HEK293 (cell line): ENCODE measurements around the gene LKAAEAR1.

Source experiments
- CTCF ChIA-PET: fragments of 350-600 bp; formaldehyde crosslinking; extraction: SDS; loops from one replicate; lab custom pipeline; 2021; ENCODE audit warnings: antibody characterized with exemption; lab: Yijun Ruan, JAX
- POLR2A ChIA-PET: fragments of 300-600 bp; formaldehyde crosslinking; extraction: SDS; loops from one replicate; lab custom pipeline; 2020; ENCODE audit warnings: antibody characterized with exemption, inconsistent platforms; lab: Yijun Ruan, JAX
- H3K27ac ChIP-seq: fragments of 200-500 bp; sonication (Bioruptor generic); 2 replicates; pipeline ENCODE4 v1.5.1; 2014; ENCODE audit warnings: low read depth, low read length, control low read depth, inconsistent platforms; ENCODE audit errors: extremely low read depth
- H3K36me3 ChIP-seq, 2 experiments: fragments of 200-500 bp in 1 of 2; sonication (Bioruptor generic) in 1 of 2; 1 replicate in 1 of 2; 2 replicates in 1 of 2; pipeline ENCODE4 v1.5.1; 2014 to 2017; ENCODE audit warnings: inconsistent platforms in 2 of 2, low read length in 2 of 2; ENCODE audit not compliant: control insufficient read depth in 2 of 2, insufficient read depth in 1 of 2
- H3K4me1 ChIP-seq: fragments of 200-500 bp; sonication (Bioruptor generic); 2 replicates; pipeline ENCODE4 v1.5.1; 2014; ENCODE audit warnings: mild to moderate bottlenecking, low read length, inconsistent platforms; ENCODE audit not compliant: control insufficient read depth, insufficient read depth
- H3K4me3 ChIP-seq: 2 replicates; pipeline ENCODE4 v1.5.1; 2011; ENCODE audit warnings: low read depth, mild to moderate bottlenecking, control low read depth, low read length, moderate library complexity
- H3K9me3 ChIP-seq: fragments of 200-500 bp; sonication (Bioruptor generic); 2 replicates; pipeline ENCODE4 v1.5.1; 2014; ENCODE audit warnings: low read depth, low read length, inconsistent platforms; ENCODE audit not compliant: control insufficient read depth, insufficient read depth
- GLI2 ChIP-seq: fragments of 450-650 bp; formaldehyde crosslinking; IDR thresholded peaks from 2 replicates; pipeline ENCODE4; 2017; ENCODE audit warnings: missing biosample characterization, missing genetic modification characterization, low read depth, borderline replicate concordance
- GLIS1 ChIP-seq: fragments of 450-650 bp; formaldehyde crosslinking; IDR thresholded peaks from 2 replicates; pipeline ENCODE4 v1.5.1; 2016; ENCODE audit warnings: missing biosample characterization, missing genetic modification characterization
- KLF8 ChIP-seq: fragments of 450-650 bp; formaldehyde crosslinking; IDR thresholded peaks from 2 replicates; pipeline ENCODE4 v1.5.1; 2016; ENCODE audit warnings: missing biosample characterization, missing genetic modification characterization
- MYNN ChIP-seq: fragments of 450-650 bp; formaldehyde crosslinking; IDR thresholded peaks from 2 replicates; pipeline ENCODE4 v1.5.1; 2016; ENCODE audit warnings: missing biosample characterization, missing genetic modification characterization, borderline replicate concordance
- PATZ1 ChIP-seq: fragments of 450-650 bp; formaldehyde crosslinking; IDR thresholded peaks from 2 replicates; pipeline ENCODE4 v1.5.1; 2016; ENCODE audit warnings: missing biosample characterization, missing genetic modification characterization
- SCRT2 ChIP-seq: fragments of 450-650 bp; formaldehyde crosslinking; IDR thresholded peaks from 2 replicates; pipeline ENCODE4 v1.5.1; 2016; ENCODE audit warnings: missing biosample characterization, missing genetic modification characterization
- SETDB1 ChIP-seq: IDR thresholded peaks from one replicate; pipeline ENCODE4 v1.6.1; 2017; ENCODE audit warnings: mild to moderate bottlenecking, low read length, moderate library complexity, mixed read lengths; ENCODE audit not compliant: insufficient read length
- SP3 ChIP-seq: fragments of 450-650 bp; formaldehyde crosslinking; IDR thresholded peaks from 2 replicates; pipeline ENCODE4 v1.5.1; 2016; ENCODE audit warnings: missing biosample characterization, missing genetic modification characterization
- WT1 ChIP-seq: fragments of 450-650 bp; formaldehyde crosslinking; IDR thresholded peaks from 2 replicates; pipeline ENCODE4 v1.5.1; 2016; ENCODE audit warnings: missing biosample characterization, missing genetic modification characterization
- YY1 ChIP-seq: fragments of 450-650 bp; formaldehyde crosslinking; IDR thresholded peaks from 2 replicates; pipeline ENCODE4 v1.5.1; 2018; ENCODE audit warnings: missing biosample characterization, missing genetic modification characterization
- ZBTB48 ChIP-seq: fragments of 450-650 bp; formaldehyde crosslinking; IDR thresholded peaks from 2 replicates; pipeline ENCODE4 v1.5.1; 2016; ENCODE audit warnings: missing biosample characterization, missing genetic modification characterization
- ZEB2 ChIP-seq: fragments of 450-650 bp; formaldehyde crosslinking; IDR thresholded peaks from 2 replicates; pipeline ENCODE4 v1.5.1; 2016; ENCODE audit warnings: missing biosample characterization, missing genetic modification characterization
- ZIC2 ChIP-seq: fragments of 450-650 bp; formaldehyde crosslinking; IDR thresholded peaks from 2 replicates; pipeline ENCODE4 v1.5.1; 2016; ENCODE audit warnings: missing biosample characterization, missing genetic modification characterization
- ZNF121 ChIP-seq: fragments of 450-650 bp; formaldehyde crosslinking; IDR thresholded peaks from 2 replicates; pipeline ENCODE4 v1.5.1; 2016; ENCODE audit warnings: missing biosample characterization, missing genetic modification characterization
- ZNF138 ChIP-seq: fragments of 450-650 bp; formaldehyde crosslinking; IDR thresholded peaks from 2 replicates; pipeline ENCODE4 v1.5.1; 2016; ENCODE audit warnings: missing biosample characterization, missing genetic modification characterization, borderline replicate concordance
- ZNF211 ChIP-seq: fragments of 450-650 bp; formaldehyde crosslinking; IDR thresholded peaks from 2 replicates; pipeline ENCODE4 v1.5.1; 2016; ENCODE audit warnings: low read depth, missing biosample characterization, missing genetic modification characterization
- ZNF335 ChIP-seq: fragments of 450-650 bp; formaldehyde crosslinking; conservative IDR thresholded peaks from 2 replicates; pipeline ENCODE4 v1.5.1; 2016; ENCODE audit warnings: missing biosample characterization, missing genetic modification characterization
- ZNF394 ChIP-seq: fragments of 450-650 bp; formaldehyde crosslinking; IDR thresholded peaks from 2 replicates; pipeline ENCODE4 v1.5.1; 2016; ENCODE audit warnings: missing biosample characterization, missing genetic modification characterization, mild to moderate bottlenecking, moderate library complexity, borderline replicate concordance
- ZNF398 ChIP-seq: fragments of 450-650 bp; formaldehyde crosslinking; IDR thresholded peaks from 2 replicates; pipeline ENCODE4 v1.5.1; 2017; ENCODE audit warnings: missing biosample characterization, missing genetic modification characterization
- ZNF48 ChIP-seq: fragments of 450-650 bp; formaldehyde crosslinking; IDR thresholded peaks from 2 replicates; pipeline ENCODE4 v1.5.1; 2016; ENCODE audit warnings: missing biosample characterization, missing genetic modification characterization
- ZNF561 ChIP-seq: fragments of 450-650 bp; IDR thresholded peaks from 2 replicates; pipeline ENCODE4 v1.5.1; 2018; ENCODE audit warnings: missing biosample characterization, missing genetic modification characterization, borderline replicate concordance
- ZNF580 ChIP-seq: fragments of 450-650 bp; formaldehyde crosslinking; IDR thresholded peaks from 2 replicates; pipeline ENCODE4 v1.5.1; 2016; ENCODE audit warnings: missing biosample characterization, missing genetic modification characterization
- ZNF596 ChIP-seq: fragments of 450-650 bp; IDR thresholded peaks from 2 replicates; pipeline ENCODE4 v1.5.0; 2018; ENCODE audit warnings: missing biosample characterization, mild to moderate bottlenecking, missing genetic modification characterization, moderate library complexity
- ZNF701 ChIP-seq: fragments of 450-650 bp; formaldehyde crosslinking; IDR thresholded peaks from 2 replicates; pipeline ENCODE4 v1.5.1; 2016; ENCODE audit warnings: missing biosample characterization, missing genetic modification characterization
- ZNF707 ChIP-seq: fragments of 450-650 bp; formaldehyde crosslinking; IDR thresholded peaks from 2 replicates; pipeline ENCODE4 v1.5.1; 2016; ENCODE audit warnings: missing biosample characterization, missing genetic modification characterization
- ZNF768 ChIP-seq: fragments of 450-650 bp; formaldehyde crosslinking; IDR thresholded peaks from 2 replicates; pipeline ENCODE4 v1.5.1; 2018; ENCODE audit warnings: missing biosample characterization, mild to moderate bottlenecking, missing genetic modification characterization
- ZSCAN4 ChIP-seq: fragments of 450-650 bp; formaldehyde crosslinking; IDR thresholded peaks from 2 replicates; pipeline ENCODE4 v1.5.1; 2017; ENCODE audit warnings: missing biosample characterization, missing genetic modification characterization
- ZXDB ChIP-seq: fragments of 450-650 bp; formaldehyde crosslinking; IDR thresholded peaks from 2 replicates; pipeline ENCODE4 v1.5.1; 2016; ENCODE audit warnings: missing biosample characterization, missing genetic modification characterization
- TF ChIP-seq, protein P1 (sequence below): fragments of 450-650 bp; formaldehyde crosslinking; IDR thresholded peaks from 2 replicates; pipeline ENCODE4 v1.5.1; 2016; ENCODE audit warnings: missing biosample characterization, missing genetic modification characterization
- TF ChIP-seq, protein P2 (sequence below): fragments of 450-650 bp; formaldehyde crosslinking; IDR thresholded peaks from 2 replicates; pipeline ENCODE4 v1.5.1; 2016; ENCODE audit warnings: missing biosample characterization, missing genetic modification characterization

Gene LKAAEAR1

GRCh38 chr20:64049878-64050260 lies 34.3 kb downstream of the LKAAEAR1 start:
- Histone ChIP-seq H3K4me3 (peak overlapping the region; percentile 19), H3K36me3 (peaks cover 0 to 5% of the 10 kb centered on the region in 2 experiments; a peak in 1 of 3 replicates), H3K9me3 (no peaks in the 10 kb centered on the region), H3K27ac (peak overlapping the region; percentile 22; the same call in 1 of the 2 replicates), H3K4me1 (peaks cover 6% of the 10 kb centered on the region)
- CTCF ChIA-PET: interaction anchor here (1.3 kb wide), 1 partner anchor 10 kb away, joined by 7 read pairs; no protein-coding TSS in a partner anchor
- POLR2A ChIA-PET: interaction anchor here (0.9 kb wide), 1 partner anchor 10 kb away, joined by 3 read pairs; no protein-coding TSS in a partner anchor
- TF ChIP-seq ZBTB48 (tag by site-specific recombination) (0 out of 2 replicates have a peak, but pooled peaks have one; percentile 35), ZNF596 (no peak), ZNF394 (tag by site-specific recombination) (no peak), PATZ1 (tag by site-specific recombination) (peak; percentile 78), ZEB2 (tag by site-specific recombination) (peak; percentile 60; the same call in 1 of the 2 replicates), ZNF580 (tag by site-specific recombination) (no peak), KLF8 (peak; percentile 48; the same call in 1 of the 2 replicates), YY1 (tag by site-specific recombination) (0 out of 2 replicates have a peak, but pooled peaks have one; percentile 19), GLI2 (tag by site-specific recombination) (no peak), ZNF398 (tag by site-specific recombination) (peak; percentile 54), SP3 (tag by site-specific recombination) (peak; percentile 52; the same call in 1 of the 2 replicates), MYNN (tag by site-specific recombination) (no peak), WT1 (peak; percentile 84), ZNF701 (no peak), ZSCAN4 (tag by site-specific recombination) (no peak), SCRT2 (tag by site-specific recombination) (no peak), ZNF561 (tag by site-specific recombination) (peak; percentile 62), ZNF335 (tag by site-specific recombination) (peak; percentile 91), ZNF48 (tag by site-specific recombination) (no peak), ZXDB (peak; percentile 46), ZNF138 (tag by site-specific recombination) (no peak), GLIS1 (tag by site-specific recombination) (peak; percentile 100), ZNF768 (no peak), ZNF121 (peak; percentile 45; the same call in 1 of the 2 replicates), ZIC2 (tag by site-specific recombination) (peak; percentile 99), SETDB1 (no peak), ZNF211 (no peak), ZNF707 (tag by site-specific recombination) (no peak)
- TF ChIP-seq, protein P1, sequence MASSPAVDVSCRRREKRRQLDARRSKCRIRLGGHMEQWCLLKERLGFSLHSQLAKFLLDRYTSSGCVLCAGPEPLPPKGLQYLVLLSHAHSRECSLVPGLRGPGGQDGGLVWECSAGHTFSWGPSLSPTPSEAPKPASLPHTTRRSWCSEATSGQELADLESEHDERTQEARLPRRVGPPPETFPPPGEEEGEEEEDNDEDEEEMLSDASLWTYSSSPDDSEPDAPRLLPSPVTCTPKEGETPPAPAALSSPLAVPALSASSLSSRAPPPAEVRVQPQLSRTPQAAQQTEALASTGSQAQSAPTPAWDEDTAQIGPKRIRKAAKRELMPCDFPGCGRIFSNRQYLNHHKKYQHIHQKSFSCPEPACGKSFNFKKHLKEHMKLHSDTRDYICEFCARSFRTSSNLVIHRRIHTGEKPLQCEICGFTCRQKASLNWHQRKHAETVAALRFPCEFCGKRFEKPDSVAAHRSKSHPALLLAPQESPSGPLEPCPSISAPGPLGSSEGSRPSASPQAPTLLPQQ (tag by site-specific recombination): no peak
- TF ChIP-seq, protein P2, sequence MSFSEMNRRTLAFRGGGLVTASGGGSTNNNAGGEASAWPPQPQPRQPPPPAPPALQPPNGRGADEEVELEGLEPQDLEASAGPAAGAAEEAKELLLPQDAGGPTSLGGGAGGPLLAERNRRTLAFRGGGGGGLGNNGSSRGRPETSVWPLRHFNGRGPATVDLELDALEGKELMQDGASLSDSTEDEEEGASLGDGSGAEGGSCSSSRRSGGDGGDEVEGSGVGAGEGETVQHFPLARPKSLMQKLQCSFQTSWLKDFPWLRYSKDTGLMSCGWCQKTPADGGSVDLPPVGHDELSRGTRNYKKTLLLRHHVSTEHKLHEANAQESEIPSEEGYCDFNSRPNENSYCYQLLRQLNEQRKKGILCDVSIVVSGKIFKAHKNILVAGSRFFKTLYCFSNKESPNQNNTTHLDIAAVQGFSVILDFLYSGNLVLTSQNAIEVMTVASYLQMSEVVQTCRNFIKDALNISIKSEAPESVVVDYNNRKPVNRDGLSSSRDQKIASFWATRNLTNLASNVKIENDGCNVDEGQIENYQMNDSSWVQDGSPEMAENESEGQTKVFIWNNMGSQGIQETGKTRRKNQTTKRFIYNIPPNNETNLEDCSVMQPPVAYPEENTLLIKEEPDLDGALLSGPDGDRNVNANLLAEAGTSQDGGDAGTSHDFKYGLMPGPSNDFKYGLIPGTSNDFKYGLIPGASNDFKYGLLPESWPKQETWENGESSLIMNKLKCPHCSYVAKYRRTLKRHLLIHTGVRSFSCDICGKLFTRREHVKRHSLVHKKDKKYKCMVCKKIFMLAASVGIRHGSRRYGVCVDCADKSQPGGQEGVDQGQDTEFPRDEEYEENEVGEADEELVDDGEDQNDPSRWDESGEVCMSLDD (tag by site-specific recombination): peak; percentile 89
